GM12873 (cell line): ENCODE data around the gene FOXQ1.

Source experiments
- CTCF ChIP-seq: IDR thresholded peaks from 2 replicates; pipeline ENCODE4 v1.5.1; 2012; ENCODE audit warnings: low read depth, mild to moderate bottlenecking, moderate library complexity, low read length, control low read depth; ENCODE audit not compliant: insufficient read depth; ENCODE audit errors: missing control alignments

The FOXQ1 gene

GRCh38 chr6:1322696-1323219 is 10.9 kb downstream of the FOXQ1 start:
- no peak for TF ChIP-seq CTCF

- no peak for TF ChIP-seq CTCF
Measured at GRCh38 chr6:1324936-1325335, 13.0 kb downstream of the FOXQ1 start.

GRCh38 chr6:1325461-1326309 is 13.8 kb downstream of the FOXQ1 start:
- TF ChIP-seq CTCF: no peak

GRCh38 chr6:1326535-1327121 is 14.7 kb downstream of the FOXQ1 start:
- no peak for TF ChIP-seq CTCF

GRCh38 chr6:1327630-1328029 is 15.7 kb downstream of the FOXQ1 start:
- TF ChIP-seq CTCF: no peak

GRCh38 chr6:1328129-1328800 is 16.4 kb downstream of the FOXQ1 start:
- TF ChIP-seq CTCF: no peak

GRCh38 chr6:1329708-1330107 is 17.8 kb downstream of the FOXQ1 start:
- no peak for TF ChIP-seq CTCF
